ENCODE data around the gene SLC23A2. TPM values are rescaled to one million over a fixed set of nuclear protein-coding genes. Genes with fewer than 3 reads are reported as not detected.
"Not testable (repeated sequence)": the region's sequence is repeated elsewhere in the genome, so short reads cannot be mapped to it uniquely, and the experiment has no call there.

Gene SLC23A2
- total RNA-seq, 1 experiment from 2014 or later = 12.6 TPM

- DNase-seq (ENCODE audit: low spot score) = no peak
Observed at GRCh38 chr20:4876731-4877130, 124.6 kb downstream of the SLC23A2 start.

- no peak for DNase-seq (ENCODE audit: low spot score)
Observed at GRCh38 chr20:4876301-4876700, 125.0 kb downstream of the SLC23A2 start.

GRCh38 chr20:4875578-4876067, 125.7 kb downstream of the SLC23A2 start:
- DNase-seq (ENCODE audit: low spot score) = no peak

GRCh38 chr20:4873396-4873795, 127.9 kb downstream of the SLC23A2 start:
- DNase-seq (ENCODE audit: low spot score) = no peak

- DNase-seq (ENCODE audit: low spot score) = no peak
Observed at GRCh38 chr20:4871486-4871885, 129.8 kb downstream of the SLC23A2 start.

GRCh38 chr20:4870906-4871305, 130.4 kb downstream of the SLC23A2 start:
- DNase-seq (ENCODE audit: low spot score) = no peak

- DNase-seq (ENCODE audit: low spot score) = peak; percentile 86
Observed at GRCh38 chr20:4869290-4870193, 131.8 kb downstream of the SLC23A2 start.

GRCh38 chr20:4867051-4867450, 134.3 kb downstream of the SLC23A2 start:
- DNase-seq (ENCODE audit: low spot score) = no peak

- DNase-seq (ENCODE audit: low spot score) = no peak
Observed at GRCh38 chr20:4866429-4866828, 134.9 kb downstream of the SLC23A2 start.

GRCh38 chr20:4864311-4864752, 137.0 kb downstream of the SLC23A2 start:
- DNase-seq (ENCODE audit: low spot score) = no peak

- DNase-seq (ENCODE audit: low spot score) = no peak
Observed at GRCh38 chr20:4862661-4863060, 138.6 kb downstream of the SLC23A2 start.

GRCh38 chr20:4861961-4862360, 139.3 kb downstream of the SLC23A2 start:
- no peak for DNase-seq (ENCODE audit: low spot score)

GRCh38 chr20:4858000-4858399, 143.3 kb downstream of the SLC23A2 start:
- DNase-seq (ENCODE audit: low spot score) = no peak

- DNase-seq (ENCODE audit: low spot score) = no peak
Observed at GRCh38 chr20:4856022-4856755, 145.1 kb downstream of the SLC23A2 start.

GRCh38 chr20:4855555-4855954, 145.8 kb downstream of the SLC23A2 start:
- DNase-seq (ENCODE audit: low spot score) = no peak

- no peak for DNase-seq (ENCODE audit: low spot score)
Observed at GRCh38 chr20:4855097-4855496, 146.2 kb downstream of the SLC23A2 start.

GRCh38 chr20:4854561-4854901, 146.8 kb downstream of the SLC23A2 start:
- no peak for DNase-seq (ENCODE audit: low spot score)

GRCh38 chr20:4853757-4854560, 147.4 kb downstream of the SLC23A2 start:
- DNase-seq (ENCODE audit: low spot score) = no peak

- DNase-seq (ENCODE audit: low spot score) = no peak
Observed at GRCh38 chr20:4853004-4853403, 148.3 kb downstream of the SLC23A2 start.

- no peak for DNase-seq (ENCODE audit: low spot score)
Observed at GRCh38 chr20:4850960-4851359, 150.3 kb downstream of the SLC23A2 start.

GRCh38 chr20:4848829-4849228, 152.5 kb downstream of the SLC23A2 start:
- not testable (repeated sequence) for DNase-seq (ENCODE audit: low spot score)

GRCh38 chr20:4848041-4848440, 153.3 kb downstream of the SLC23A2 start:
- no peak for DNase-seq (ENCODE audit: low spot score)
